Activated naive CD4-positive, alpha-beta T cell treated with anti-CD3 and anti-CD28 coated beads for 36 hours (primary cell): ENCODE results near the gene KAT7. TPM values are rescaled to one million over a fixed set of nuclear protein-coding genes. Genes with fewer than 3 reads are reported as not detected.

Experiments used
- CTCF ChIA-PET: fragments of 350-600 bp; sonication (Branson Sonifier 250); formaldehyde crosslinking; loops from one replicate; lab custom pipeline; 2021; ENCODE audit warnings: antibody characterized with exemption; lab: Charles Lee
- DNase-seq: peaks from one replicate; pipeline ENCODE4 v3.0.0-alpha.2; 2020
- H3K27ac Mint-ChIP-seq: one replicate; pipeline ENCODE4 v1.8.0; 2021; ENCODE audit warnings: mild to moderate bottlenecking, mixed read lengths
- H3K27me3 Mint-ChIP-seq: one replicate; pipeline ENCODE4 v1.8.0; 2021; ENCODE audit warnings: low read depth, mixed read lengths
- H3K36me3 Mint-ChIP-seq: one replicate; pipeline ENCODE4 v1.8.0; 2021; ENCODE audit warnings: low read depth, mixed read lengths
- H3K4me1 Mint-ChIP-seq: one replicate; pipeline ENCODE4 v1.8.0; 2021; ENCODE audit warnings: low read depth, mixed read lengths
- H3K4me3 Mint-ChIP-seq: one replicate; pipeline ENCODE4 v1.8.0; 2021; ENCODE audit warnings: mild to moderate bottlenecking, moderate library complexity, mixed read lengths
- H3K9me3 Mint-ChIP-seq: one replicate; pipeline ENCODE4 v1.8.0; 2021; ENCODE audit warnings: mixed read lengths
- intact Hi-C: fragments of 100-400 bp; cut with micrococcal nuclease; formaldehyde crosslinking; loops from one replicate; pipeline ENCODE4 v1.15.1; 2023
- total RNA-seq, 2 experiments: library from RNA; stranded (reverse); gene quantifications; one replicate each; pipeline ENCODE4 v1.2.3, GENCODE V29; 2021

The KAT7 gene
- total RNA-seq, 2 experiments from 2014 or later: 83.9 to 85.8 TPM

DNA sequence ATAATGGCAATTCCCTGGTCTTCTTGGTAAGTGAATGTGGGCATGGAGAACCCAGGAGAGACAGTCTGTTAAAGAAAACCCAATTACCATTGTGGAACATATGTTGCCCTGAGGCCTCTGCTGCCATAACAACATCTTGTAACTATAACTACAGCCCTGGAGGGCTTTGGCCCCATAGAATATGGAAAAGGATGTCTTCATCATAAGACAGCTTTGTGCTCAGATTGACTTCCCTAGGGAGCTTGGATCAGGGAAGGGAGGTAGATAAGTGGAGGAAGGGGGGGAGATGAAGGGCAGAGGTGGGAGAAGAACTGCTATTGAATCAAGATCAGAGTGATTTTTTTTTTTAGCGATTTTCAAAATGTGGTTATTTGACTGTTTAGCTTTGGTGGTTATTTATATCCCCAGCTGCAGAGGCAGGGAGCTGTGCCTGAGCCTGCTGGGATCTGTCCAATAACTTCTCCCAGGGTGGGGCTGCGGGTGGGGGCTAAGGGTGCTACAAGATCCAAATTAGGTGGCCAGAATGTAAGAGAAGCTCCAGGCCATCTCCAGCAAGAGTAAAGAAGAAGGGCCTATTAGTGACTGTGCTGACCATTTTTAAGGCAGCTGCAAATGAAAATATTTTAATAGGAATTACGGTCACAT is 5.3 kb upstream of the KAT7 start:
- intact Hi-C loops: no loop called here
- H3K9me3 Mint-ChIP-seq: no peaks in the 10 kb centered on the region
- CTCF ChIA-PET: interaction anchor here (0.6 to 1.2 kb wide), 2 partner anchors 12 to 39 kb away, joined by 3 to 5 read pairs; no protein-coding TSS in a partner anchor
- no peaks in the 10 kb centered on the region for H3K27me3 Mint-ChIP-seq
- no peak overlapping the region for H3K4me3 Mint-ChIP-seq
- H3K36me3 Mint-ChIP-seq: no peaks in the 10 kb centered on the region
- H3K4me1 Mint-ChIP-seq: peaks cover 8% of the 10 kb centered on the region
- H3K27ac Mint-ChIP-seq: no peak overlapping the region
- DNase-seq: no peak

DNA sequence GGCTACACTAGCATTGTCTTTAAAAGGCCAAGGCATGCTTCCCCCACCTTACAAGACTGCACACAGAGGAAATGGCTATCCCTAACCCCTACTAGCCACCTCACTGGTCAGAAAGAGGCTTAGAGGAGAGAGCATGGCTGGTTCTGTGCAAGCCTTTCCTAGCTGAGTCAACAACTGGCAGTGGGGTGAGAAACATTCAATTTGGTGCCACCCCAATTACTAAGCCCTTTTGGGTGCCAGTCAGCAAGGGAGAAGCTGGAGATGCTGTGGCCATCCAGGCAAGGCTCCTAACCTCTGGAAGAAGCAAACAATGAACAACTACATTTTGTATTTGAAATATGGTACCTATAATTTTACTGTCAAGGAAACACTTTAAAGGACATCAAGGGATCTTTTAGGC is 4.7 kb upstream of the KAT7 start:
- intact Hi-C loops: no loop called here
- H3K9me3 Mint-ChIP-seq: no peaks in the 10 kb centered on the region
- no peak overlapping the region for H3K27ac Mint-ChIP-seq
- no peak for DNase-seq
- peaks cover 9% of the 10 kb centered on the region for H3K4me1 Mint-ChIP-seq
- H3K4me3 Mint-ChIP-seq: no peak overlapping the region
- H3K27me3 Mint-ChIP-seq: no peaks in the 10 kb centered on the region
- H3K36me3 Mint-ChIP-seq: no peaks in the 10 kb centered on the region
- CTCF ChIA-PET: interaction anchor here (1.2 kb wide), 1 partner anchor 12 kb away, joined by 3 read pairs; no protein-coding TSS in a partner anchor

DNA sequence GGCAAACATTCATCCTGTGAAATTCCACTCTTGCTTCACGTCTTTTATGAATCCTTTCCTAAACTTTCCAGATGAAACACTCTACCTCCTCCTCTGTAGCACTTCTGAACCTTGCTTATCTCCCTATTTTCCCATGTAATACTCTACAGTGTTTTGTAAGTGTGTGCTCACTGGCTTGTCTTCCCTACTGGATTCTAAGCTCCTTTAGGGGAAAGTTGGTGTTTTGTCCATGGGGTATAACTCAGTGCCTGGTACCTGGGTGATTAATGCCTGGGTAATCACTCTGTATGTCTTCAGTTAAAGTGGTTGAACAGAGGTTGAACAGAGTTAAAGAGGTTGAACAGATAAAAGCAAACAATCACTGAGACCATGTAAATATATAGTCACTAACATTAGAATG is 3.8 kb upstream of the KAT7 start:
- H3K36me3 Mint-ChIP-seq: peaks cover 5% of the 10 kb centered on the region
- no peaks in the 10 kb centered on the region for H3K27me3 Mint-ChIP-seq
- intact Hi-C loops: no loop called here
- DNase-seq: no peak
- no peak overlapping the region for H3K27ac Mint-ChIP-seq
- CTCF ChIA-PET: interaction anchor here (0.6 kb wide), 1 partner anchor 214 kb away, joined by 3 read pairs; no protein-coding TSS in a partner anchor
- no peak overlapping the region for H3K4me3 Mint-ChIP-seq
- peaks cover 15% of the 10 kb centered on the region for H3K4me1 Mint-ChIP-seq
- H3K9me3 Mint-ChIP-seq: no peaks in the 10 kb centered on the region

DNA sequence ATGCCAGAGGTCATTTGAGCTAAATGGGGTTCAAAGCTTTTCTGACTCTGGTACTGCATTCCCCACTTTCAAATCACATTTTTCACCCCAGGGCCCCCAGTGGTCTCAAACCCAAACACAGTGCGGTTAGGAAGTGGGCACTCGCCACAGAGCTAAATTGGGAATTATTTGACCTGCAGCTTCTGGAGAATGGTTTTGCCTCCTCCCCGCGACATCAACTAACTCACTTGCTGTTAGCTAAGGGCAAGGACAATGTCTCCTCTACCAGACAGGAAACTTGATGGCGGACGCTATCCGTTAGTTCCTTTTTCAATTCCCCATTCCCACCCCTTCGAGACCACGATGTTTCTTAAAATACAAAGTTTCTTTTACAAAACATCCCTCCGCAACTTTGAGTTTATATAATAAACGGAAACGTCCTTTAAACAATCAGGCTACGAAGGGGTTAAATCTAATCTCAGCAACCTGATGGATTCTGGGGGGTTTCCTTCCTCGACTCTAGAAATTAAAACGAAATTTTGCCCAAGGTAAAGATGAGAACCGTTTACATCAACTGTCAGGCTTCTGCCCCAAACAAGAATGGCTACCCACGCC is 500 bp upstream of the KAT7 start:
- peak overlapping the region; percentile 92 for H3K4me3 Mint-ChIP-seq
- peak; percentile 17 for DNase-seq
- peaks cover 25% of the 10 kb centered on the region for H3K36me3 Mint-ChIP-seq
- CTCF ChIA-PET: interaction anchor here (0.9 to 1.8 kb wide), 4 partner anchors 9 to 231 kb away, joined by 3 to 6 read pairs (median 4); no protein-coding TSS in a partner anchor
- peak overlapping the region; percentile 95 for H3K27ac Mint-ChIP-seq
- no peaks in the 10 kb centered on the region for H3K9me3 Mint-ChIP-seq
- H3K4me1 Mint-ChIP-seq: peaks cover 46% of the 10 kb centered on the region
- H3K27me3 Mint-ChIP-seq: no peaks in the 10 kb centered on the region
- intact Hi-C loops: loop anchor here (1.0 to 2.0 kb wide), 6 partner anchors 24 to 374 kb away; partner anchors contain the start of genes FAM117A and PHB1

DNA sequence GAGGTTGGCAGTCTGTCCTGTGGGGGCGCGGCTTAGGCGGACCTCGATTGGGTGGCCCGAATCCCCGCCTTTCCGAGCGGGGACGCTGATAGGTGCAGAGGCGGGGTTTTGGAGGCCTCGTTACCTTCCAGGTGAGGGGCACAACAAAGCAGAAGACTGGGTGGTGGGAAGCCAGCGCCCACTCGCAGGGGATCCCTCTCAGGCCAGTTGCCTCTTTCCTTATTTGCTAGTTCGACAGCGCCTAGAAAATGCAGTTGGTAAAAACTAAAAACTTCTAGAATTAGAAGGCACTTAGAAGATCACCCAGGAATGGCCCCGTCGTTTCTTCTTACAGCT is 730 bp downstream of the KAT7 start:
- Mint-ChIP-seq H3K27ac (peak overlapping the region; percentile 95), H3K9me3 (no peaks in the 10 kb centered on the region), H3K36me3 (peaks cover 28% of the 10 kb centered on the region), H3K4me1 (peaks cover 55% of the 10 kb centered on the region), H3K4me3 (peak overlapping the region; percentile 92), H3K27me3 (no peaks in the 10 kb centered on the region)
- CTCF ChIA-PET: interaction anchor here (1.1 kb wide), 1 partner anchor 31 kb away, joined by 3 read pairs; no protein-coding TSS in a partner anchor
- no peak for DNase-seq
- intact Hi-C loops: loop anchor here (1.0 to 2.0 kb wide), 6 partner anchors 40 to 220 kb away; partner anchors contain the start of gene SPOP

DNA sequence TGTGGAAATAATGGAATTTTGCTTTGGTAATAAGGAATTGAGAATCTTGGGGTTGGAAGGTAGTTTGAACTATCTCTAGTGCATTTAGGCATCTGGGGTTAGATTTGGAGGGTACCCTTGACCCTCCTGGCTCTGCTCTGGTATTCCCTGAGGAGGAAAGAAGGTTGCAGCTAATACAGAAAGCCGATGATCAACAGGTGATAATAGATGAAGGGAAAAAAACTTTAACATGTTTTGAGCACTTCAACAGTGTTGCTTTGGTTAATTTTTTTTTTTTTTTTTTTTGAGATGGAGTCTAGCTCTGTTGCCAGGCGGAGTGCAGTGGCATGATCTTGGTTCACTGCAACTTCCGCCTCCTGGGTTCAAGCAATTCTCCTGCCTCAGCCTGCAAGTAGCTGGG is 4.8 kb downstream of the KAT7 start:
- H3K9me3 Mint-ChIP-seq: no peaks in the 10 kb centered on the region
- H3K27ac Mint-ChIP-seq: no peak overlapping the region
- peaks cover 46% of the 10 kb centered on the region for H3K36me3 Mint-ChIP-seq
- intact Hi-C loops: no loop called here
- peaks cover 70% of the 10 kb centered on the region for H3K4me1 Mint-ChIP-seq
- H3K4me3 Mint-ChIP-seq: no peak overlapping the region
- CTCF ChIA-PET: interaction anchor here (0.6 to 1.2 kb wide), 2 partner anchors 11 to 200 kb away, joined by 3 read pairs; no protein-coding TSS in a partner anchor
- no peaks in the 10 kb centered on the region for H3K27me3 Mint-ChIP-seq
- DNase-seq: no peak

DNA sequence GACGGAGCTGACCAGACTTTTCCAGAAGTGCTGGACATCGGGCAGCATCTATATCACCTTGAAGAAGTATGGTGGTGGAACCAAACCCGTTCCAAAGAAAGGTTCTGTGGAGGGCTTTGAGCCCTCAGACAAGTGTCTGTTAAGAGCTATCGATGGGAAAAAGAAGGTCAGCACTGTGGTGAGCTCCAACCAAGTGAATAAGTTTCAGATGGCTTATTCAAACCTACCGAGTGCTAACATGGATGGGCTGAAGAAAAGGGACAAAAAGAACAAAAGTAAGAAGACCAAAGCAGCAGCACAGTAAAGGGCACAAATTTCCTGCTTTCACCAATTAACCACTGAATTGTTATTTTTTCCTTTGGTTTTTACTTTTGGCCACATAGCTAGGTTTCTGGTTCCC is 6.9 kb downstream of the KAT7 start:
- H3K36me3 Mint-ChIP-seq: peaks cover 50% of the 10 kb centered on the region
- CTCF ChIA-PET: interaction anchor here (0.8 kb wide), 1 partner anchor 88 kb away, joined by 3 read pairs; the partner anchor contains the start of gene SLC35B1
- no peaks in the 10 kb centered on the region for H3K9me3 Mint-ChIP-seq
- intact Hi-C loops: loop anchor here (5.0 kb wide), 1 partner anchor 47 kb away; no protein-coding TSS in a partner anchor
- no peaks in the 10 kb centered on the region for H3K27me3 Mint-ChIP-seq
- DNase-seq: no peak
- H3K4me3 Mint-ChIP-seq: no peak overlapping the region
- peaks cover 66% of the 10 kb centered on the region for H3K4me1 Mint-ChIP-seq
- H3K27ac Mint-ChIP-seq: no peak overlapping the region

DNA sequence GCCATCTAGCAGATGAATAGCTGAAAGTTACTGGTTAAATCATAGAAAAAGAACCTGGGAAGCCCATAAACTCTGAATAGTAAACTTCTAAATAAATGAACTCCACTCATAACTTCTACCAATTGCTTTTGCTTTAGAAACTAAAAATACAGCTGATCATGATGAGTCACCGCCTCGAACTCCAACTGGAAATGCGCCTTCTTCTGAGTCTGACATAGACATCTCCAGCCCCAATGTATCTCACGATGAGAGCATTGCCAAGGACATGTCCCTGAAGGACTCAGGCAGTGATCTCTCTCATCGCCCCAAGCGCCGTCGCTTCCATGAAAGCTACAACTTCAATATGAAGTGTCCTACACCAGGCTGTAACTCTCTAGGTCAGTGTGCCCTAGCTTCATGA is 9.7 kb downstream of the KAT7 start:
- Mint-ChIP-seq H3K36me3 (peaks cover 41% of the 10 kb centered on the region), H3K9me3 (no peaks in the 10 kb centered on the region), H3K27me3 (no peaks in the 10 kb centered on the region), H3K27ac (no peak overlapping the region), H3K4me3 (no peak overlapping the region), H3K4me1 (peaks cover 46% of the 10 kb centered on the region)
- DNase-seq: peak; percentile 12
- CTCF ChIA-PET: interaction anchor here (0.6 to 1.3 kb wide), 3 partner anchors 163 to 241 kb away, joined by 3 to 4 read pairs (median 4); no protein-coding TSS in a partner anchor
- intact Hi-C loops: loop anchor here (5.0 kb wide), 1 partner anchor 44 kb away; no protein-coding TSS in a partner anchor

DNA sequence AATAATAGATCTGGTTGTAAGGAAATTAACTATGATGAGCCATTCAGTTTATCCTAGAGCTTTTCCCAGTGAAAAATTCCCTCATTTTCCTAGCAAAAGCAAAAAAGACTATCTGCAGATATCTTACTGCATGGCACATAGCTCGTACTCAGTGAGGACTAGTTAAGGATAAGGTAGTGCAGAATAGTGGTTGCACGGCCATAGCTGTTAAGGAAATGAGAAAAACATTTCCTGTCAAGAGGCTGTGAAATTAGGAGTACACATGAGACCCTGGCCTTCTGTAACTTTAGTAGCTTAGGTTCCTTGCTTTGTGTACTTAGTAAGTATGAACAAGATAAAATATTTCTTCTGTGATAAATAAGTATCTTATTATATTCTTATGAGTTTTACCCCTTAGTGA is 10.3 kb downstream of the KAT7 start:
- intact Hi-C loops: loop anchor here (5.0 kb wide), 1 partner anchor 44 kb away; no protein-coding TSS in a partner anchor
- no peaks in the 10 kb centered on the region for H3K27me3 Mint-ChIP-seq
- H3K36me3 Mint-ChIP-seq: peaks cover 40% of the 10 kb centered on the region
- H3K9me3 Mint-ChIP-seq: no peaks in the 10 kb centered on the region
- peaks cover 42% of the 10 kb centered on the region for H3K4me1 Mint-ChIP-seq
- no peak overlapping the region for H3K4me3 Mint-ChIP-seq
- no peak overlapping the region for H3K27ac Mint-ChIP-seq
- CTCF ChIA-PET: interaction anchor here (0.6 to 1.3 kb wide), 3 partner anchors 164 to 242 kb away, joined by 3 to 4 read pairs (median 4); no protein-coding TSS in a partner anchor
- no peak for DNase-seq

DNA sequence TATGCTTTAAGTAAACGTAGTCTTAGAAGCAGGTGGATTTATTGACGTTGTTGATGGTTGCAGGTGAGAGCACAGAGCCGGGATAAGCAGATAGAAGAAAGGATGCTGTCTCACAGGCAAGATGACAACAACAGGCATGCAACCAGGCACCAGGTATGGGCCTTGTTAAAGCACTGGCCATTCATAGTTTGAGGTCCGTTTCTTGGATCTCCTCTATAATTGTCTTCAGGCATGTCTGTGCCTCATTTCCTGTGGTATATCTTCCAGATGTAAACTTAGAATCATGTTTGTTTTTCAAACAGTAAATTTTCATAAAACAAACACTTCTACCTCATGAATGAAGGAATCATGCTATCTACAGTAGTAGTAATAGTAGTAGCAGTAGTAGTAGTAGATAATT is 20.6 kb downstream of the KAT7 start:
- Mint-ChIP-seq H3K36me3 (peaks cover 33% of the 10 kb centered on the region), H3K4me1 (peaks cover 19% of the 10 kb centered on the region), H3K9me3 (no peaks in the 10 kb centered on the region), H3K27ac (peak overlapping the region; percentile 14), H3K4me3 (no peak overlapping the region), H3K27me3 (no peaks in the 10 kb centered on the region)
- intact Hi-C loops: no loop called here
- DNase-seq: no peak
- CTCF ChIA-PET: no interaction called here

DNA sequence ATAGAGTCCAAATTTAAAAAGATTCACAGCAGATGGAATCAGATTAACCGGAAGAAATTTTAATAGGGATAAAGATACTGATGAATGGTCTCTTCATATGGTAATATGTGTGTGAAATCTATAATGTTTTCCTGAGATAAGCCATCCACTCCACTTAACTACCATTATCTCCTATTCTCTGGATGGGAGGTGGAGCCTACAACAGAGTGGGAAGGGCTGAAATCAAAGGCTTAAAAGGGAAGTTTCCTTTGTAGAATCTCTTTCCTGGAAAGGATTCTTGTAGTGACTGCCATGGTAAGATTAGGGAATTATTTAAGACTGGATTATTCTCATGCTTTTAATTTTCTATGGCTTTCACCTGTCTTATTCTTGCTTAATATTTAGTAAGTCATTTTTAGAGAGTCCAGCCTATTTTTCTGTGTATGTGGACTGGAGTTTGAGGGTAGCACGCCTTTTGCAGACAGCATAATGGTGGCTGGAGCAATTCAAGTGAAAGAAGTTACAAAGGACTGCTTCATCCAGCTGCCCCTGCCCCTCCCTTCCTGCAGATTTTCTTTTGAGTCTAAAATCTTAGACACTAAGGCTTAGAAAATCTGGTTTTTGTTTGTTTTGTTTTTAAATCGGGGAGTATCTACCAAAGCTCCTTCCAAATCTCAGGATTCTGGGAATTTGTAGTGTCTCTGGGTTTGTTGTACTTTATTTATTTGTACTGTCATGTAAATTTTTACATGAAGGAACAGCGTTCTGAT is 26.5 kb downstream of the KAT7 start:
- no peak overlapping the region for H3K4me3 Mint-ChIP-seq

More for the DNA sequence above, 26.5 kb downstream of the KAT7 start:
- peaks cover 40% of the 10 kb centered on the region for H3K36me3 Mint-ChIP-seq
- intact Hi-C loops: no loop called here
- peak overlapping the region; percentile 54 for H3K27ac Mint-ChIP-seq
- H3K9me3 Mint-ChIP-seq: no peaks in the 10 kb centered on the region
- no peaks in the 10 kb centered on the region for H3K27me3 Mint-ChIP-seq
- no peak for DNase-seq
- CTCF ChIA-PET: interaction anchor here (0.6 to 1.6 kb wide), 2 partner anchors 43 to 250 kb away, joined by 3 to 4 read pairs; no protein-coding TSS in a partner anchor
- peaks cover 57% of the 10 kb centered on the region for H3K4me1 Mint-ChIP-seq
